GM18526 (cell line): ENCODE data around the gene TET1.

Source experiments
- POLR2A ChIP-seq: IDR thresholded peaks from 3 replicates; pipeline ENCODE4 v1.6.1; 2011; ENCODE audit not compliant: insufficient read length; ENCODE audit errors: extremely low read depth

The TET1 gene

DNA sequence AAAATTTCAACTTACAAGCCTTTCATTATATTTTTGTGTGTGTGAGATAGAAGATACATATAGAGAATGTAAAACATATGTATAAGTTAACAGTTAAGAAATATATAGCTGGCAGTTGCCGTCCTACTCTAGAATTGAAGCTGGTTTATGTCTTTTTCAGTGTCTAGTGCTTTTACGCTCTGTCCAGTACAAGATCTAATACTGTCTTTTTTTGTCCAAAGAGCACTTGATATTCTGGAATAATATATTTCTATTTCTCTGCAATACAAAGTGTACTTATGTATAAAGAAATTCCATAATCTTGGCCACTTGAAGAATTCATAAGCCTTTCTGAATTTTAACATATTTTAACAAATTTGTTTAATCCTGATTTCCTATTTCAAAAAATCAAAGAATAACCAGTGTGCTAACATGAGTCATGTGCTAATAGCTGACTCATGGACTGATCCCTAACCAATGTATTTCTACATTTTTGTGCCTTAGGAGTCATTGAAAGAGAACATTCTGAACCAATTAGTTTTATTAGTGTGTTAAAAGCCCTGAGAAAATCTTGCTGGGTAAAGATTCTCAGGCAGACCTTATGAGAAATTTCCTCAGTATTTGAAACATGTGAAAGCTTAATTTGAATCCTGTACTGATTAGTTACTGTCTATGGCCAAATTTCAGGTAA lies 87.7 kb downstream of the TET1 start:
- no peak for TF ChIP-seq POLR2A

DNA sequence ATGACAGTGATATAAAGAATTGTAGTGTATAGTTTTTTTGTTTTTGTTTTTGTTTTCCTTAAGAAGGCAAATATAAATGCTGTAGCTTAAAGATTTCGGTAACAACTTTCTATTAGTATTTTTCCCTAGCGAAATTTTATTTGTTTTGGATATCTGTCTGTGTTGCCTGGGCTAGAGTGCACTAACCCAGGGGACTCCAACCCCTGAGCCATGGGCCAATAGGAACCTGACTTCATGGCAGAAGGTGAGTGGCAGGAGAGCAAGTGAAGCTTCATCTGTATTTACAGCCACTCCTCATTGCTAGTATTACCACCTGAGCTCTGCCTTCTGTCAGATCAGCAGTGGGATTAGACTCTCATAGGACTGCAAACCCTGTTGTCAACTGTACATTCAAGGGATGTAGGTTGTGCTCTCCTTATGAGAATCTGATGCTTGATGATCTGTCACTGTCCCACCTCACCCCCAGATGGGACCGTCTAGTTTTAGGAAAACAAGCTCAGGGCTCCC lies 95.5 kb downstream of the TET1 start:
- TF ChIP-seq POLR2A = no peak

DNA sequence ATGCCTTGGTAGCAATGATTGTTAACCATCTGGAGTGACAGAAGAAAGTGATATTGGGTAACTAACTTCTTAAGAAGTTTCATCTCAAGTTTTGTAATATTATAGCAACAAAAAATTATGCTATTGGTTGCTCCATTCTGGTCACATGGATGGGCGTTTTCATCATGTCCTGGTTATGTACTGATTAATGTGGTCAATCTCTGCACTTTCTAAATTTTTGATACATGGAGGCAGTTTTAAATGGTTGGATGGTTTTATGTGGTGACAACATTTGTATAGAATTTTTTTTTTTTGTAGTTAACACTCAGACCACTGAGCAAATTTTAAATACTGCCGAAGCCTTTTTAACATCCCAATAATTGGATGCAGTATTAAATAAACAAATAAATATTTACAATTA lies 105.7 kb downstream of the TET1 start:
- TF ChIP-seq POLR2A = no peak

DNA sequence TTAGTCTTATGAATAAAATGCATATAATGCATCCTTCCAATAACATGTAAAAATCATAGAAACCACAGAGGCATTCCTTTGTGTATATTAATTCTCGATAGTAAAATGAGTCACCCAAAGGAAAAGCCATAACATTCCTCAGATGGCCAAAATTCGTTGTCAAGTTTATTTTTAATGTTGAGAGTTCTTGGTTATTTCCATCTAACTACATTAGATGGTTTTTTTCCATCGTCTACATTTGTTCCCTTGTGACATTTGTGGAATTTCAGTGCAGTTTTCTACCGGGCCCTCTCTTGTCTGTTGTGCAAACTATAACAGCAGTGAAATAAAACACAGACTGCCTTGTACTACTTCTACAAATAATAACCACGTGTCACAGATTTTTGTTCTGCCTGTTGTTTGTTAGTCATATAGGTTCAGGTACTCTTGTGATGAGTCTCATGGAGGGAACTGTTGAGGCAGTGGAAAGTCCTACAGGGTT lies 106.2 kb downstream of the TET1 start:
- no peak for TF ChIP-seq POLR2A

DNA sequence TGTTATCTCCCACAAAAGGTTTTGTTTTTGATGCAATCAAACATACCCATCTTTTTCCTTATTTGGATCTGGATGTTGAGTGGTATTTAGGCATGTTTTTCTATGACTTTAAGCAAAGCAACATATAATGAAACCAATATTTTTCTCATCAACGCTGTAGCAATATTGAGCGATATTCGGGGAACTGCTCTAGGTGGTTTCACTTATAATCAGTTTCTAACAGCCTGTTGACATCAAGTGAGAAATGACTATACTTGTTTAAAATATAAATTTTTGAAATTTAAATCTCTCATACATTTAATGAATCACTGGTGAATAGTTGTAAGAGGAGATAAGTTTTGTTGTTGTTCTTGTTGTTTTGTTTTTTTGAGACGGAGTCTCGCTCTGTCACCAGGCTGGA lies 108.1 kb downstream of the TET1 start:
- no peak for TF ChIP-seq POLR2A

DNA sequence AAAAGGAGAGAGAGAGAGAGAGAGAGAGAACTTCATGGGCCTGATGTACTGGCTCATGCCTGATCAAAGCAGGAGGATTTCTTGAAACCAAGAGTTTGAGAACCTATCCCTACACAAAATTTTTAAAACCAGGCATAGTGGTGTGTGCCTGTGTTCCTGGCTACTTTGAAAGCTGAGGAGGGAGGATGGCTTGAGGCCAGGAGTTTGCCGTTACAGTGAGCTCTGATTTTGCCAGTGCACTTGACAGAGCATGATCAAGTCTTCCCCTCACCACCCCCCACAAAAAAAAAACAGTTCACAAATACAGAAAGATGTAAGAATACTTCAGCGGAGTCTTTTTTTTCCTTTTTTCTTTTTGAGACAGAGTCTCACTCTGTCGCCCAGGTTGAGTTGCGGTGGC lies 108.8 kb downstream of the TET1 start:
- no peak for TF ChIP-seq POLR2A

DNA sequence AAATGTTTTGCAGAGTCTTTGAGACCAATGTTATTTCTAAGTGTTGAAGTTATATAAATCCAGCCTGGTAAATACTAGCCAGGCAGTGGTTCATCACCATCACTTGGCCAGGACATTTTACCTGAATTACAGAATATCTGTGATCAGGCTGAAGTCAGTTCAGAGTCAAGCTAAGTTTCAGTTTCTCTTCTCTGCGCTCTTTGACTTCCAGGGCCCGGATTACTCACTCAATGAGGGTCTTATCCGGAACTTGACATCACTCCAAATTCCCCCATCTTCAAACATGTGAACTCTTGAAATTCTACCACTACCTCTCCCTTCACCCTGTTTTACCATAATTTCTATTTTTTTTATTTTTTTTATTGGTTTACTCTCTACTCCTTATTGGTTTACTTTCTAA lies 124.3 kb downstream of the TET1 start:
- TF ChIP-seq POLR2A = no peak

DNA sequence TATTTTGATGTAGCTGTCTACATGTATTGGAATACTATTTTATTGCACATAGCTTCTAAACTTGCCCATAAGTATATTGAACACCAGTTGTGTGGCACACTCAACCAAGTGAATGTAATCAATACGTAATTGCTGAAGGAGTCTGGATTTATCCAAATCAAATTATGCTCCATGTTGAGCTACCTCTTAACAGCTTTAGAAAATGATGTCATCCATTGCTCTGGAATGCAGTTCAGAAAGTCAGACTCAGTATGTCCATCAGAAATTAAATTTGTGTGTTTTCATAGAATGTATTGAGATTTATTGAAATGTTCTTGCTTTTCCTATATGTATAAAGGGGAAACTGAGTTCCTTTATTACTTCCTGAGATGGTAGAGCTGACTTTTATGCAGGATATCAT lies 135.9 kb downstream of the TET1 start:
- TF ChIP-seq POLR2A = no peak

DNA sequence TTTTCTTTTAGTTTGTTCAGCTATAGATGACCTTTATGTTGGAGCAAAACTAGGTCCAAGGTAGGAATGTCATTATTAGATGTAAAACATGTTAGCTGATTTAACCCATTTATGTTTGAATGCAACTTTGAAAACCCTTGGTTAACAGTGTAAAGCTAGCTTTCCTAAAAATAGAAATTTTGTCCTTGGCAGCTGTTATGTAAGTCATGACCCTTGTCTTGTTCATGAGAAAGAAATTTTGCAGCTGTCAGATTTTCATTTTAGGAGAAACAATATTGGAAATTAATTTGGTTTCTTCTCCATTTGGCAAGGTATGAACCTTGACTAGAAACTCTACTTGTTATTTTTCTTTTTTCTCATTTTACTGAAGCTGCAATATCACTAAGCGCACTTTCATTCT lies 137.0 kb downstream of the TET1 start:
- no peak for TF ChIP-seq POLR2A

DNA sequence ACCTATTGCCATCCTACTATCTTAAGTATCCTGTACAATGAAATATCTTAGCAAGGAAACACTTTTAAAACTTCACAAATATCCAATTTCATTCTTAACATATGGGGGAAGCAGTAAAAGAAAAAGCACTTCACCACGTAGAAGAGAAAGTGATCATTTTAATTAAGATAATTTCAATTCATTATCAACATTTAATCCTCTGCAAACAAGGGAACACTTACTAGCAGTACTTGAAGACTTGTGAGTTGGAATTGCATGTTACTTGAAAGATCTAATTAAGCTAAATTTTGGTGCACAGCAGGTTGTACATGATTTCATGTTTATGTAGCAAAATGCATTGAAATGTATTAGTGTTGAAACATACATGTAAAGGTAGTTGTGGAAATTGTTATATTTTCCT lies 140.1 kb downstream of the TET1 start:
- TF ChIP-seq POLR2A = no peak

DNA sequence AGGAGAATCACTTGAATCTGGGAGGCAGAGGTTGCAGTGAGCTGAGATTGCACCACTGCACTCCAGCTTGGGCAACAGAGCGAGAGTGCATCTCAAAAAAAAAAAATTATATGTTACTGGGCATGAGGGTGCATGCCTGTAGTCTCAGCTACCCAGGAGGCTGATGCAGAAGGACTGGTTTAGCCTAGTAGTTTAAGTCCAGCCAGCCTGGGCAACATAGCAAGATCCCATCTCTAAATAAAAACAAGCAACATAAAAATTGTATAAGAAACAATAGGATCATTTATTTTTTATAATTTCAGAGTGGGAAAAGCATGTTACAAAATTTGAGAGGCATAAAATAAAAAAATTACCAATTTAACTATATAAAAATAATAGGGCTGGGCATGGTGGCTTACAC lies 145.4 kb downstream of the TET1 start:
- no peak for TF ChIP-seq POLR2A

DNA sequence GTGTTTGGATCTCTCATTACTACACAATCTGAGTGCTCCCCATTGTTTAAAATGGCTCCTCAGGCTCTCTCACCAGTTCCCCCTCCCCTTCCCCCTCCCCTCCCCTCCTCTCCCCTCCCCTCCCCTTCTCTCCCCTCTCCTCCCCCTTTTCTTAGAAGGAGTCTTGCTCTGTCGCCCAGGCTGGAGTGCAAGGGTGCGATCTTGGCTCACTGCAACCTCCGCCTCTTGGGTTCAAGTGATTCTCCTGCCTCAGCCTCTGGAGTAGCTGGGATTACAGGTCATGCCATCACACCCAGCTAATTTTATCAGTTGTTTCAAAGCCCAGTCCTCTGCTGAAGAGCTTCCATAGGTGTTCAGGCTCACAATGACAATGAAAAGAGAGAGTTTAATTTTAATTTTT lies 157.3 kb downstream of the TET1 start:
- TF ChIP-seq POLR2A = no peak

DNA sequence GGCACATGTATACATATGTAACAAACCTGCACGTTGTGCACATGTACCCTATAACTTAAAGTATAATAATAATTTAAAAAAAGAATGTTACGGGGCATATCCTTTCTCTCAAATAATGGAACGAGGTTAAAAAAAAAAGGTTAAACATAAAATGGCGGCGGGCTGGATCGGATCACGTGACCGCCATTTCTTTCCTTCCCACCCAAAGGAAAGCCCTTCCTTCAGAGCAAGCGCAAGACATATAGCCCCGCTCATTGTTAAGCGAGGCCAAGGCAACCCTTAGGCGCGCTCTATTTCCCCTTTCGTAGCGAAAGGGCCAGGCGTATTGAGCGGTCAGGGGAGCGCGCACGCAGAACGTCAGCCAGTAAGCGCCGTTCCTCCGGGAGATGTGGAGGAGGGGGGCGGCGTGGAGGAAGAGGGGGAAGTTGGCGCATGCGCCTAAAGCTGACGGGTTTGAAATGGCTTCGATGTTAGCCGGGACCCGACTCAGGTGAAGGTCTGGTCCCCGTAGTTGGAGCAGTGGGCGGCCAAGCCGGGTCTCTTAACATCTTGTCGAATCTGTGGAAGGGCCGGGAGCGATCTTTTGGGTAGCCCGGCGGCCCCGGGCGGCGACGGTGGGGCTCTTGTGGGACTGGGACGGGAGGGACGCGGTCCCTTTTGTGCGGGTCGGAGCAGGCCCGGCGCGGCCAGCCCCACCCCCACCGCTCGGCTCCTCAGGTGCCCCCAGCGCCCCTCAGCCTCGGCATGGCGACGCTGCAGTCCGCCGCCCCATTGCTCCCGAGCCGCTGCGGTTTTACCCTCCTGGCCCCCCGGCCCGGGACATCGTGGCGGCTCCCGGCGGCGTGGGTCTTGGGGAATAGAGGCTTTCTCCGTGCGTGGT lies 160.9 kb downstream of the TET1 start, which contains the start of gene CCAR1:
Gene CCAR1 (plus strand): TSS at position 447 of the 880 bp plus-strand sequence. CDS start 1,266 bp downstream, outside the sequence.
- peak; percentile 77 for TF ChIP-seq POLR2A

DNA sequence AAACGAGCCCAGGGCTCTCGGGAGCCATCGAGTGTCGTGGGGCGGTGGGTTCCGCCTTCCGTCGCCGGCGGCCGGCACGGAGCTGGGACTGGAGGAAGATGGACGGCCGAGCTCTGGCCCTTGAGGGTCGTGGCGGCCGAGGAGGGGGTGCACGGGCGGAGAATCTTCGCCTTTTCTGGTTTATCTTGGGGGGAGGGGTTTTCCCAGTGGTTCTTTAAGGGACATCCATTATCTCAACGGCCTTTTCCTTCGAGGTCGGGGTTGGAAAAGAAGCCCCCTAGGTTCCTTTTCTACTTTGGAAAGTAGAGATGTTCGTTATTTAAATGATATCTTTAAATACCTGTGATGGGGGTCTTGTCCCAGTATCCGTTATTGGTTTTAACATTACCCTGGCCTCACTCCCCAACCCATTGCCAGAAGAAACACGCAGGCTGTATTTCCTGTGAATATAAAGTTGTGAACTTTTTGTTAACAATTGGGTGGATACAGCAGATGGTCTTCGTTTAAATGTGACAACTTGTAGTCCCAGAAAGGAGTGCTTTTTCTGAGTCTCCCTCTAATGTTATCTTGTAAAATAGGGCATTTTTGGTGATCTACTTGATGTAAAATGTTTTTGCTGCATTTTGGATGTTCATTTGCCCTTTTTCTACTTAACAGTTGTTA lies 161.7 kb downstream of the TET1 start:
- TF ChIP-seq POLR2A = no peak

DNA sequence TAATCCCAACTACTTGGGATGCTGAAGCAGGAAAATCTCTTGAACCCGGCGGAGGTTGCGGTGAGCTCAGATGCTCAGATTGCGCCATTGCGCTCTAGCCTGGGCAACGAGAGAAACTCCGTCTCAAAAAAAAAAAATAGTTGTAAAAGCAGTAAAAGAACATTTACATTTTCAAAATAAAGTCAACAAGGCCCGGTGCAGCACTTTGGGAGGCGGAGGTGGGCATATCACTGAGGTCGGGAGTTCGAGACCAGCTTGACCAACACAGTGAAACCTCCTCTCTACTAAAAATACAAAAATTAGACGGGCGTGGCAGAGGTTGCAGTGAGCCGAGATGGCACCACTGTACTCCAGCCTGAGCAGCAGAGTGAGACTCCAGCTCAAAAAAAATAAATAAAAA lies 164.9 kb downstream of the TET1 start:
- TF ChIP-seq POLR2A = no peak

DNA sequence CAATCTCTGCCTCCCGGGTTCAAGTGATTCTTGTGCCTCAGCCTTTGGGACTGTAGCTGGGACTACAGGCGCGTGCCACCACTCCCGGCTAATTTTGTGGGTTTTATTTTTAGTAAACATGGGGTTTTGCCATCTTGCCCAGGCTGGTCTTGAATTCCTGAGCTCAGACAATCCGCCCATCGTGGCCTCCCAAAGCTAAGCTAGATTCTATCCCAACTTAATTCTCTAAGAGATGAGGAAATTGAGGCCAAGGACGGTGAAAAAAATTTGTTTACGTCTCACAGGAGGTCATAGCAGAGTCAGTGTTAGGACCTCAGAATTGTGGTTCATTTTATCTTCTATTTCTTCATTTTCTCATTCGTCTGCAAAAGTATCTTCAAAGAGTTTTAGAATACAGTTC lies 167.0 kb downstream of the TET1 start:
- TF ChIP-seq POLR2A = no peak
